NCI-H82 treated with DMSO at 0.1 percent for 48 hours (cell line): ENCODE measurements around the gene HSD11B2.

Experiments
- DNase-seq: peaks from one replicate; lab custom pipeline; 2025; ENCODE audit not compliant: unreplicated experiment; lab: John Stamatoyannopoulos, UW

The HSD11B2 gene

DNA sequence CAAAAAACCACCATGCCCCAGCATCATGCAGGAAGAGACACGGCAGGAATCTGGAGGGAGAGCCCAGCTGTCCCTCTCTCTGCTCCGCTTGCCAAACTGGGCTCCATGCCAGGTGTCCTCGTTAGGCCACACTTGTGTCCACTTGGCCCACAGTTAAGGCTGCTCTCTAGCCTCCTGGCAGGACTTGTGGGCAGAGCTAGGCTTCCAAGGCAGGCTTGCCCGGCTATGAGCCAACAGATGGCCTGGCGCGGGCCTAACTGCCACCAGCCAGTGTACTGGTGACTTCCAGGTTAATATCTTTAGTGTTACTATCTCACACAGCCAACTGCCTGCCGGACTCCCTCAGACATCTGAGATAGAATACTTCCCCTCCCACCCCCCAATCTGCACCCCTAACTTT is 39.4 kb downstream of the HSD11B2 start:
- no peak for DNase-seq

GRCh38 chr16:67471758-67472384 is 41.0 kb downstream of the HSD11B2 start:
- DNase-seq = no peak

DNA sequence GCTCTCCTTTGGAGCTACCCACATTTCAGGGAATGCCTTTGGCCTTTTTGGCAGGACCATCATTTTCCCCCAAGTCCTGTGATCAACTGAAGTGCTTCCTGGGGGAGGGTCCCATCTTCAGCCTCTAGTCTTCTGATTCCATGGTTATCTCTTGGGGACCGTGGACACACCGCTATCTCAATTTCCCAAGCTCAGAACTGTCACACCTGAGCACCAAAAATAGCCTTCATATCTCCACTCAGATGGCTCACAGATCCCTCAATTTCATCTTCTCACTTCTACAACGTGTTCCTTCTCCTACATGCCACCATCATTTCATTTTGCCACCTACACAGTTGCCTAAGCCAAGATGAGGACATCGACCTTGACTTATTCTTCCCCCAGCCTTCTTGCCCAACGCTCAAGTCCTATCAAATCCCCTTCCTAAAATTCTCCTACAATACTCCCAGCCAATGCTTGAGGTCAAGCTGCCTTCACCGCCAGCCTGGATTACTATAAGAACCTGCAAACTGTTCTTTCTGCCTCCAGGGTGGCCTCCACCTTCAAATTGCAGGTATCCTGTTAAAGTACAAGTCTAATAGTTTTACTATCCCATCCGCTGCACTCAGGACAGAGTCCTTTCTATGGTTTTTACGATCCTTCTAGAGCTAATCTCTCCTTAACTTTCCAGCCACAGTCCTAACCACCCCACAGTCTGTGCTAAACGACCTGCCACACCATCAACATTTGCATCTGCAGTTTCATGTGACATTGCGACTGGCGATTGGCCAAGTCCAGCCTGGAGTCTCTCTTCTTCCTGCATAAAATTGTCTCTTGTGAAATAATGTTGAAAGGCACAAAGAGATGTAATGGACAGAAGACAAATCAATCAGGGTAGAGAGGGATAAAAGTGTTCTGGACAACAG is 43.9 kb downstream of the HSD11B2 start:
- DNase-seq = no peak

GRCh38 chr16:67477960-67478554 is 47.1 kb downstream of the HSD11B2 start:
- DNase-seq = no peak

- DNase-seq = peak; percentile 88
Observed at GRCh38 chr16:67480833-67481560, 50.1 kb downstream of the HSD11B2 start, which contains the start of gene ATP6V0D1. TSS of gene ATP6V0D1 (minus strand) at chr16:67481157. CDS start at chr16:67481086, 71 bp downstream.

GRCh38 chr16:67481561-67482232 is 50.8 kb downstream of the HSD11B2 start:
- peak; percentile 44 for DNase-seq

DNA sequence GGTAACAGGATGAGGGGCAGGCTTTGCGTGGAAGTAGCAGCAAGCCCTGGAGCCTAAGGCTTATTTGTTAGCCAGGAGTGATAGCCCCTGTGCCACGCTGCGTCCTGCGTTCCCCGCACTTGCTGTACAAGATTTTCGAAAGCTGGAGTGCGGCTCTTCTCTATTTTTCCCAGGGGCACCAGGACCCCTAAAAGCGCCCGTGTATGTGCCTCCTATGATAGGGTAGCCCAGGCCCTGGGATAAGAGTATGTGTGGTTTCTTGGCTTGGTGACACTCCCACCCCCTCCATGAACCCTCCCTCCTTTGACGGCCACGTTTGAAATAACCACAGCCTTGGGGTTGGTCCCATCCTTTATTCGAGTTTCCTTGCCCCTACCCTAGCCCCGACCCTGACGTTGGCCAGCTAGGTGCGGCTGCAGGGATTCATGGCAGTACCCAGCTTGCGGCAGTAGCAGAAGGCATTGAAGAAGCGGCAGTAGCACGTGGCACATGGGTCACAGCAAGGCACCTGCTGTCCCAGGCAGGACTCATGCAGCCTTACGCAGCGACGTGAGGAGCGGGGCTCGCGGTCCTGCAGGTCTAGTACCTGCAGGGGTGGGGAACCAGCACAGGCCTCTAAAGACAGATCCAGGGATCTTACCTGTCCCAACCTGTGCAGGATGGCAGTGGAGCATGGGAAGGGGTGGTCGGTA is 51.5 kb downstream of the HSD11B2 start:
- DNase-seq = no peak

DNA sequence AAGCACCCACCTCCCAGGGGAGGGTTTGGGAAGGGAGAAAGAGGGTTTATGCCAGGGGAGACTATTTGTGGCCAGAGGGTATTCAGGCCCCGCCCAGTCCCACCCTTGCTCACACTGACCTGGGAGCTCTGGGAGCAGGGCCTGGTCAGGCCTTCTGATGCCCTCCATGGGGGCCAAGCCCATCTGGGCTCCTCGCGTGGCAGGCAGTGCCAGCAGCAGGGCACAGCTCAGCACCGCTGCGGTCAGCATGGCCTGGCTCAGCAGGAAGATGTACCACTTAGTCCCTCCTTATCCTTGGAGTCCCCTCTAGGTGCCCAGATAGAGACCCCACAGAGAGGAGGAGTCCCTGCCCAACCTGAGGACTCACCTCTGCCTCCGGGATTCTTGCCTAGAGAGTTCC is 52.2 kb downstream of the HSD11B2 start, which contains the start of gene AGRP:
Gene AGRP (minus strand): TSS at position 398 of the 400 bp plus-strand sequence. CDS start 149 bp downstream, at position 249.
- DNase-seq = no peak

GRCh38 chr16:67483731-67484525 is 53.0 kb downstream of the HSD11B2 start:
- DNase-seq = no peak

GRCh38 chr16:67486805-67487204 is 55.9 kb downstream of the HSD11B2 start:
- no peak for DNase-seq
